OCI-LY7 (cell line): ENCODE data around the gene CD38.

Source experiments
- EZH2phosphoT487 ChIP-seq: fragments of 200-600 bp; sonication (generic); IDR thresholded peaks from 2 replicates; pipeline ENCODE4 v1.6.1; 2018; ENCODE audit warnings: low read depth, borderline replicate concordance, mild to moderate bottlenecking, mixed run types, antibody characterized with exemption, low read length, moderate library complexity, mixed read lengths
- TF ChIP-seq, protein P1 (sequence below): fragments of 200-600 bp; sonication (generic); conservative IDR thresholded peaks from 2 replicates; pipeline ENCODE4 v1.5.1; 2014; ENCODE audit warnings: mild to moderate bottlenecking, antibody characterized with exemption, low read length, moderate library complexity, mixed read lengths

DNA sequence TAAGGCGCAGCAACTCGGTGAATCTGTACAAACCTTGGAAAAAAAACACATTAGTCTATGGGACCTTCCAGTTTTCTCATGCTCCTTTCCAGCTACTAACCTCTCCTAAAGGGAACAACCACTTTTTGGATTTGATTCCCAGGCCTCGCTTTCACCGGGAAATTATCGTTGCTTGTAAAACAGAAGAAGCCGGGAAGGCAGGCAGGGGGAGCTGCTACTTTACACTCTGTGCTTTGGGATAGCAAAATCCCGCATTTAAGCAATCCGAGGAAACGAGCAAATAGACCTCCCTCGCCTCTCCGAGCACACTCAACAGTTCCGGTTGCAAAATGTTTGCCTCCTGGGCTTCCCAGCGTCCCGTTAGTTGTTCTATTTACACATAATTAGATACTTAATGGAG lies 1.2 kb downstream of the CD38 start:
- TF ChIP-seq, protein P1, sequence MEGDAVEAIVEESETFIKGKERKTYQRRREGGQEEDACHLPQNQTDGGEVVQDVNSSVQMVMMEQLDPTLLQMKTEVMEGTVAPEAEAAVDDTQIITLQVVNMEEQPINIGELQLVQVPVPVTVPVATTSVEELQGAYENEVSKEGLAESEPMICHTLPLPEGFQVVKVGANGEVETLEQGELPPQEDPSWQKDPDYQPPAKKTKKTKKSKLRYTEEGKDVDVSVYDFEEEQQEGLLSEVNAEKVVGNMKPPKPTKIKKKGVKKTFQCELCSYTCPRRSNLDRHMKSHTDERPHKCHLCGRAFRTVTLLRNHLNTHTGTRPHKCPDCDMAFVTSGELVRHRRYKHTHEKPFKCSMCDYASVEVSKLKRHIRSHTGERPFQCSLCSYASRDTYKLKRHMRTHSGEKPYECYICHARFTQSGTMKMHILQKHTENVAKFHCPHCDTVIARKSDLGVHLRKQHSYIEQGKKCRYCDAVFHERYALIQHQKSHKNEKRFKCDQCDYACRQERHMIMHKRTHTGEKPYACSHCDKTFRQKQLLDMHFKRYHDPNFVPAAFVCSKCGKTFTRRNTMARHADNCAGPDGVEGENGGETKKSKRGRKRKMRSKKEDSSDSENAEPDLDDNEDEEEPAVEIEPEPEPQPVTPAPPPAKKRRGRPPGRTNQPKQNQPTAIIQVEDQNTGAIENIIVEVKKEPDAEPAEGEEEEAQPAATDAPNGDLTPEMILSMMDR = peak; percentile 42
- no peak for TF ChIP-seq EZH2phosphoT487
